Measurements from ENCODE around the gene UGT2B10.

UGT2B10 gene

GRCh38 chr4:68871809-68872642 lies 56.2 kb downstream of the UGT2B10 start:
- no peak for DNase-seq (ENCODE audit: low read depth)
- no peak overlapping the region for H3K4me3 ChIP-seq (ENCODE audit: control insufficient read depth, low read depth, low read length)
- TF ChIP-seq, protein P1, sequence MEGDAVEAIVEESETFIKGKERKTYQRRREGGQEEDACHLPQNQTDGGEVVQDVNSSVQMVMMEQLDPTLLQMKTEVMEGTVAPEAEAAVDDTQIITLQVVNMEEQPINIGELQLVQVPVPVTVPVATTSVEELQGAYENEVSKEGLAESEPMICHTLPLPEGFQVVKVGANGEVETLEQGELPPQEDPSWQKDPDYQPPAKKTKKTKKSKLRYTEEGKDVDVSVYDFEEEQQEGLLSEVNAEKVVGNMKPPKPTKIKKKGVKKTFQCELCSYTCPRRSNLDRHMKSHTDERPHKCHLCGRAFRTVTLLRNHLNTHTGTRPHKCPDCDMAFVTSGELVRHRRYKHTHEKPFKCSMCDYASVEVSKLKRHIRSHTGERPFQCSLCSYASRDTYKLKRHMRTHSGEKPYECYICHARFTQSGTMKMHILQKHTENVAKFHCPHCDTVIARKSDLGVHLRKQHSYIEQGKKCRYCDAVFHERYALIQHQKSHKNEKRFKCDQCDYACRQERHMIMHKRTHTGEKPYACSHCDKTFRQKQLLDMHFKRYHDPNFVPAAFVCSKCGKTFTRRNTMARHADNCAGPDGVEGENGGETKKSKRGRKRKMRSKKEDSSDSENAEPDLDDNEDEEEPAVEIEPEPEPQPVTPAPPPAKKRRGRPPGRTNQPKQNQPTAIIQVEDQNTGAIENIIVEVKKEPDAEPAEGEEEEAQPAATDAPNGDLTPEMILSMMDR (conservative IDR thresholded peaks at IDR 0.05; ENCODE audit: control insufficient read depth, insufficient read depth, low read depth, low read length) = no peak

- TF ChIP-seq, protein P1 (conservative IDR thresholded peaks at IDR 0.05; ENCODE audit: control insufficient read depth, insufficient read depth, low read depth, low read length) = no peak
- no peak overlapping the region for H3K4me3 ChIP-seq (ENCODE audit: control insufficient read depth, low read depth, low read length)
- no peak for DNase-seq (ENCODE audit: low read depth)
Measured at GRCh38 chr4:68872643-68873502, 57.1 kb downstream of the UGT2B10 start.

DNA sequence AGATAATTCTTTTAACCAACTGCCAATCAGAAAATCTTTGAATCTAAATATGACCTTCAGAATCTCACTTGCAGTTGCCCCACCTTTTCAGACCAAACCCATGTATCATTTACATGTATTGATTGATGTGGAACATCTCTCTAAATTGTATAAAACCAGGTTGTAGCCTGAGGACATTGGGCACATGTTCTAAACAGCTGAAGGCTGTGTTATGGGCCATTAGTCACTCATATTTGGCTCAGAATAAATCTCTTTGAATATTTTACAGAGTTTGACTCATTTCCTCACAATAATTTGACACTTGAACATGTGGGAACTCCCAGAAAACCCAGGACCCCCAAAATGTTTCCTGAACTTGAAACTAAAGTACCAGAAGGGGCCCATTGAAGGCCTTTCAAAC lies 58.7 kb downstream of the UGT2B10 start:
- DNase-seq (ENCODE audit: low read depth) = no peak
- no peak overlapping the region for H3K4me3 ChIP-seq (ENCODE audit: control insufficient read depth, low read depth, low read length)
- TF ChIP-seq, protein P1 (conservative IDR thresholded peaks at IDR 0.05; ENCODE audit: control insufficient read depth, insufficient read depth, low read depth, low read length) = no peak

DNA sequence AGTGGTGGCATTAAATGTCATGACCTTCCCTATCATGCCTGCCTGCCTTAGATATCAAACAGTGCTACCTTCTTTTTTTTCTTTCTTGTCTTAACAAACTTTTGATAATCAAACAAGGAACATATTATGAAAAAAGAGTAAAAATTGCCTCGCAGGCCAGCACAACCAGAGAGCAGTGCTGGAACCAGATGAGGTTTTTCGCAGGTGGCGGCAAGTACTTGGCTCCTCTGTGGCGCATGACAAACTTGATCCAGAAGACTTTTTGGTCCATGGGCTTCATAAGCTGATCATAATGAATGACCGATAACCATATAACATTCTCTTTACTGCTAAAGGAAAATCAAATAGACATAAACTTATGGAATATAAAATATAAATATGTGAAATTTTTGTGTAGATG lies 61.8 kb downstream of the UGT2B10 start:
- TF ChIP-seq, protein P1 (conservative IDR thresholded peaks at IDR 0.05; ENCODE audit: control insufficient read depth, insufficient read depth, low read depth, low read length) = no peak
- no peak for DNase-seq (ENCODE audit: low read depth)
- H3K4me3 ChIP-seq (ENCODE audit: control insufficient read depth, low read depth, low read length) = no peak overlapping the region

DNA sequence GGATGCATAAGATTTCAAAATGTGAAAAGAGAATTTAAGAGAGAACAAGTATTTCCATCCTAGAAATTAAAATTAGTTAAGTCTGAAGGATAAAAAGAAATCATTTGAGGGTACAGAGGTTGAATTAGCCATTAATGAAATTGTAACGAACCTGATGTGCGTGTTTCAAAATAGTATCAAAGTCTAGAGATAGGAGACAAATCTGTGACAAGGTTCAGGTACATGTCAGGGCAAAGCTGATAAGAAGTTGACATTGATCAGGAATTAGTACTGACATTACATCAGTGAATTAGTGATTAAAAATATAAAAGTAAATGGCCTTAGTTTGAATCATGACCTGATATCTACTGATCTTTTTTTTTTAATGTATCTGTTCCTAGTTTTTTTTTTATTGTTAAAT lies 62.3 kb downstream of the UGT2B10 start:
- no peak for DNase-seq (ENCODE audit: low read depth)
- no peak overlapping the region for H3K4me3 ChIP-seq (ENCODE audit: control insufficient read depth, low read depth, low read length)
- TF ChIP-seq, protein P1 (conservative IDR thresholded peaks at IDR 0.05; ENCODE audit: control insufficient read depth, insufficient read depth, low read depth, low read length) = no peak

Measured in fibroblast of mammary gland (primary cell).